Measurements from ENCODE around the gene FLNB. TPM values are rescaled to one million over a fixed set of nuclear protein-coding genes. Genes with fewer than 3 reads are reported as not detected.

The FLNB gene
- total and polyA plus RNA-seq, 2 of the 13 experiments (the other 11 are each of a cell fraction or from before 2014, with no cell fraction given) = 106 to 130 TPM

DNA sequence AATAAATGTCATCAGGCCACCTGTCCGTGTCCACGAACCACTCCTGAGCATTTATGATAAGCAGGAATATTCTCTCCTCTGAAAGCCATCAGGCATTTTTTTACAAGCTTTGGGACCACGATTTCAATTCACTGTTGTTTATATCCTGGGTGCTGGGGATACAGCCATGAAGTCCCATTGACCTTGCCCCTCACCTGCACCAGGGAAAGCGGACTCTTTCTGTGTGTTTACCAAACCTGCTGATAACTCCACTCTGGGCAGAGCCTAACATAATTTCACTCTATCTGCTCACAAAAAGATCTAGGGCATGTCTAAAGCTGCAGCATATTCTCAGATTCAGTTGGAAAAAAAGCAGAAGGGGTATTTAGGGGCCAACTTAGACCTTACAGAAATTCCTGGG lies 197.8 kb downstream of the FLNB start (continued):
- TF ChIP-seq NAIF1 (CRISPR knock-in tag; IDR thresholded peaks at IDR 0.05; ENCODE audit: borderline replicate concordance) (no peak), ZNF292 (CRISPR knock-in tag; IDR thresholded peaks at IDR 0.05; ENCODE audit: borderline replicate concordance, low read depth) (peak; percentile 78; the same call in 1 of the 2 replicates), ZNF335 (CRISPR knock-in tag; IDR thresholded peaks at IDR 0.05) (no peak), RAD21 (CRISPR knock-in tag; IDR thresholded peaks at IDR 0.05) (no peak), HNF4G (IDR thresholded peaks at IDR 0.05; ENCODE audit: borderline replicate concordance, low read depth, low read length) (no peak), HNF4G (CRISPR knock-in tag; IDR thresholded peaks at IDR 0.05; ENCODE audit: borderline replicate concordance, low read depth) (no peak), ZNF616 (CRISPR knock-in tag; IDR thresholded peaks at IDR 0.05; ENCODE audit: low read depth) (no peak), MEF2D (CRISPR knock-in tag; IDR thresholded peaks at IDR 0.05) (peak; percentile 38; the same call in 1 of the 2 replicates), NR2F6 (IDR thresholded peaks at IDR 0.05) (peak; percentile 44), NR2F6 (CRISPR knock-in tag; IDR thresholded peaks at IDR 0.05) (peak; percentile 76), ZBTB42 (CRISPR knock-in tag; IDR thresholded peaks at IDR 0.05) (no peak), THAP11 (CRISPR knock-in tag; IDR thresholded peaks at IDR 0.05) (no peak), RXRB (CRISPR knock-in tag; IDR thresholded peaks at IDR 0.05; ENCODE audit: borderline replicate concordance) (peak; percentile 49; the same call in 1 of the 2 replicates), FOXA3 (CRISPR knock-in tag; IDR thresholded peaks at IDR 0.05) (no peak), GZF1 (CRISPR knock-in tag; IDR thresholded peaks at IDR 0.05) (no peak), KMT2A (CRISPR knock-in tag; IDR thresholded peaks at IDR 0.05) (no peak), ZNF205 (CRISPR knock-in tag; IDR thresholded peaks at IDR 0.05) (no peak), ZNF614 (CRISPR knock-in tag; IDR thresholded peaks at IDR 0.05; ENCODE audit: borderline replicate concordance) (0 out of 2 replicates have a peak, but pooled peaks have one; percentile 46), HNF4A (CRISPR knock-in tag; IDR thresholded peaks at IDR 0.05) (peak; percentile 60), ZFP41 (CRISPR knock-in tag; IDR thresholded peaks at IDR 0.05; ENCODE audit: borderline replicate concordance) (no peak), KAT7 (CRISPR knock-in tag; IDR thresholded peaks at IDR 0.05; ENCODE audit: borderline replicate concordance) (no peak)
- TF ChIP-seq, protein P1, sequence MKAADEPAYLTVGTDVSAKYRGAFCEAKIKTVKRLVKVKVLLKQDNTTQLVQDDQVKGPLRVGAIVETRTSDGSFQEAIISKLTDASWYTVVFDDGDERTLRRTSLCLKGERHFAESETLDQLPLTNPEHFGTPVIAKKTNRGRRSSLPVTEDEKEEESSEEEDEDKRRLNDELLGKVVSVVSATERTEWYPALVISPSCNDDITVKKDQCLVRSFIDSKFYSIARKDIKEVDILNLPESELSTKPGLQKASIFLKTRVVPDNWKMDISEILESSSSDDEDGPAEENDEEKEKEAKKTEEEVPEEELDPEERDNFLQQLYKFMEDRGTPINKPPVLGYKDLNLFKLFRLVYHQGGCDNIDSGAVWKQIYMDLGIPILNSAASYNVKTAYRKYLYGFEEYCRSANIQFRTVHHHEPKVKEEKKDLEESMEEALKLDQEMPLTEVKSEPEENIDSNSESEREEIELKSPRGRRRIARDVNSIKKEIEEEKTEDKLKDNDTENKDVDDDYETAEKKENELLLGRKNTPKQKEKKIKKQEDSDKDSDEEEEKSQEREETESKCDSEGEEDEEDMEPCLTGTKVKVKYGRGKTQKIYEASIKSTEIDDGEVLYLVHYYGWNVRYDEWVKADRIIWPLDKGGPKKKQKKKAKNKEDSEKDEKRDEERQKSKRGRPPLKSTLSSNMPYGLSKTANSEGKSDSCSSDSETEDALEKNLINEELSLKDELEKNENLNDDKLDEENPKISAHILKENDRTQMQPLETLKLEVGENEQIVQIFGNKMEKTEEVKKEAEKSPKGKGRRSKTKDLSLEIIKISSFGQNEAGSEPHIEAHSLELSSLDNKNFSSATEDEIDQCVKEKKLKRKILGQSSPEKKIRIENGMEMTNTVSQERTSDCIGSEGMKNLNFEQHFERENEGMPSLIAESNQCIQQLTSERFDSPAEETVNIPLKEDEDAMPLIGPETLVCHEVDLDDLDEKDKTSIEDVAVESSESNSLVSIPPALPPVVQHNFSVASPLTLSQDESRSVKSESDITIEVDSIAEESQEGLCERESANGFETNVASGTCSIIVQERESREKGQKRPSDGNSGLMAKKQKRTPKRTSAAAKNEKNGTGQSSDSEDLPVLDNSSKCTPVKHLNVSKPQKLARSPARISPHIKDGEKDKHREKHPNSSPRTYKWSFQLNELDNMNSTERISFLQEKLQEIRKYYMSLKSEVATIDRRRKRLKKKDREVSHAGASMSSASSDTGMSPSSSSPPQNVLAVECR (CRISPR knock-in tag; IDR thresholded peaks at IDR 0.05; ENCODE audit: borderline replicate concordance) = no peak; the same call in 1 of the 2 replicates
- TF ChIP-seq, protein P2, sequence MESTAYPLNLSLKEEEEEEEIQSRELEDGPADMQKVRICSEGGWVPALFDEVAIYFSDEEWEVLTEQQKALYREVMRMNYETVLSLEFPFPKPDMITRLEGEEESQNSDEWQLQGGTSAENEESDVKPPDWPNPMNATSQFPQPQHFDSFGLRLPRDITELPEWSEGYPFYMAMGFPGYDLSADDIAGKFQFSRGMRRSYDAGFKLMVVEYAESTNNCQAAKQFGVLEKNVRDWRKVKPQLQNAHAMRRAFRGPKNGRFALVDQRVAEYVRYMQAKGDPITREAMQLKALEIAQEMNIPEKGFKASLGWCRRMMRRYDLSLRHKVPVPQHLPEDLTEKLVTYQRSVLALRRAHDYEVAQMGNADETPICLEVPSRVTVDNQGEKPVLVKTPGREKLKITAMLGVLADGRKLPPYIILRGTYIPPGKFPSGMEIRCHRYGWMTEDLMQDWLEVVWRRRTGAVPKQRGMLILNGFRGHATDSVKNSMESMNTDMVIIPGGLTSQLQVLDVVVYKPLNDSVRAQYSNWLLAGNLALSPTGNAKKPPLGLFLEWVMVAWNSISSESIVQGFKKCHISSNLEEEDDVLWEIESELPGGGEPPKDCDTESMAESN (CRISPR knock-in tag; conservative IDR thresholded peaks at IDR 0.05) = no peak
- TF ChIP-seq, protein P3, sequence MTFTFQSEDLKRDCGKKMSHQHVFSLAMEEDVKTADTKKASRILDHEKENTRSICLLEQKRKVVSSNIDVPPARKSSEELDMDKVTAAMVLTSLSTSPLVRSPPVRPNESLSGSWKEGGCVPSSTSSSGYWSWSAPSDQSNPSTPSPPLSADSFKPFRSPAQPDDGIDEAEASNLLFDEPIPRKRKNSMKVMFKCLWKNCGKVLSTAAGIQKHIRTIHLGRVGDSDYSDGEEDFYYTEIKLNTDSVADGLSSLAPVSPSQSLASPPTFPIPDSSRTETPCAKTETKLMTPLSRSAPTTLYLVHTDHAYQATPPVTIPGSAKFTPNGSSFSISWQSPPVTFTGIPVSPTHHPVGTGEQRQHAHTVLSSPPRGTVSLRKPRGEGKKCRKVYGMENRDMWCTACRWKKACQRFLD (CRISPR knock-in tag; IDR thresholded peaks at IDR 0.05; ENCODE audit: borderline replicate concordance) = no peak
